Skin of body (tissue), 2 donors: Measurements from ENCODE around the gene LGI1. TPM values are rescaled to one million over a fixed set of nuclear protein-coding genes. Genes with fewer than 3 reads are reported as not detected.
"Not testable (repeated sequence)": the region's sequence is repeated elsewhere in the genome, so short reads cannot be mapped to it uniquely, and the experiment has no call there.

Experiments used
- DNase-seq: peaks from one replicate; lab custom pipeline; 2025; lab: John Stamatoyannopoulos, UW
- total RNA-seq: library from RNA; depleted of rRNA; stranded (reverse); fragments of >200 nt; gene quantifications from one replicate; pipeline ENCODE4 v1.2.3, GENCODE V29; 2014

LGI1 gene
- total RNA-seq, 1 donor from 2014 or later, result 2.6 TPM

DNA sequence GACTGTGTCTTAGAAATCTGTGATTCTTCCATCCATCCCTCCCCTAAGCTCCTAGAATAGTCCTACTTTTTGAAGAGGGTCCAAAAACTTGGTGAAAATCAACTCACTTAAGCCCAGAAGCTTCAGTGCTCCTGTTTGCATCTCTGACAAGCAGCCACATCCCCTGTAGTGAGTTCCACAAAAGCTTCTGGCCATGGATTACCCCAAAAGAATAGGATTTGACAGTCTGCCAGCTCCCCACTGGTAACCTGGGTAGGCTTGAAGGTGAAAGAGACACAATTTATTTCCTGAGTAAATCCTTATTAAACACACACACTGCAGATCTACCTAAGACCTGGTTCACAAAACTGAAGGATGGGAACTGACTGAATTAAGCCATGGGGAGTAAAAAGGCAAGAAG lies 46.5 kb downstream of the LGI1 start:
- DNase-seq, result no peak

DNA sequence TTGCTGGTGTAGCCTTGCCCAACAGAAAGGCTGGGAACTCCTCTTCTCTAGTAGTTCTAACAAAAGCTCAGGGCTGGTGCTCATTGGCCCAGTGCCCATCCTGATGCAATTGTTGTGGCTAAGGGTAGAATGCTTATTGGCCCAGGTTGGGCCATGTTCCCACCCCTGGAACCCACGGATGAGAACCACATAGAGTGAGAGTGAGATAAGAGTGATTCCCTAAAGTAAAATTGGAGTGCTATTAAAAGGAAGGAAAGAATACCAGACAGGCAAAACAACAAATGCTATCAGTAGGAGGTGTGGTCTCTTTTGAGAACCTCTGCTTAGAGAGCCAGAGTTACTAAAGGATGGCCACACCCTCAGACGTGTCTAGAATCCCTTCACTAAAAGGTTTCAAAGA lies 49.2 kb downstream of the LGI1 start:
- DNase-seq, result no peak

DNA sequence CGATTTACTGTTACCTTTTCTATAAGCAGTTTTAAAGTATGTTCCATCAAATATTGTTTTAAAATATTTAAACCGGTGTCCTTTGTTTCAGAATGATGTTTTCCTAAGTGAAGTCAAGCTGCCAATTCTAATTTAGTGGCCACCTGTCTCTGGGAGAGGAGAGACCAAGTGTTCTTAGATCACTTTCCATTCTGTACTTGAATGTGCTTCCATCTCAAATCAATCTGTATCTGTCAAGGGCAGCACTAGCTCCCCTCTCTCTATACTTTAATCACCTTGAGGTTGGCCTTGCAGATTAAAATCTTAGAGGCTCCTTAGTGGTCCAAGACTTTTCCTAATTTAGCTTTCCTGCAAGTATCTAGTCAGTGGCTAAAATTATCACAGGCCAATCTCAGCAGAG lies 49.6 kb downstream of the LGI1 start:
- DNase-seq, result no peak

DNA sequence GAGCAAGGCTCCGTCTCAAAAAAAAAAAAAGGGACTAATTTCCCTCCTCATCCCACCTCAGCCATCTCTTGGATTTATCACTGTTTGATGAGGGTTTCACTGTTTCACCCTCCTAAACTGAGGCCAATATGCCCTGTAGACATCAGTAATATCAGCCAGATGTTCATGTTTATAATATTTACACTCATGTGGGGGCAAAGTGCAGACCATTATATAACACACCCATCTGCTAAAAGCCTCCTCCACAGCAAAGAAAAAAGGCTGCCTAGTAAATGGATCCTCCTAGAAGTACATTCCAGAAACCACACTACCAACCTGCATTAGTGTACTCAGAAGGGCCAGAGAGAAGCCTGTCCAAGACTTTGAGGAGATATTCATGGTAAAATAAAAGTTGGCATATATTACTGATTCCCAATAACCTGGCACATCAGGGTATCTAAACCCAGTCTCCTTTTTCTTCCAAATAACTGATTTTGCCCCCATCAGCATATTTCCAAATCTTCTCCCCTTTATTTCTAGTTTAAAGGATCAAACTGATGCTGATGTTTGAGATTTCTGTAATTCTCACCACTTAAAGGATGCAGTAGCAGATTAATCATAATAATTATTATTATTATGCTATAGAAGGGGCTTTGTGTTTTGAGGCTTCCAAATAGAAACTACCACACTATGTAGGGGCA lies 55.1 kb downstream of the LGI1 start:
- DNase-seq, result no peak

DNA sequence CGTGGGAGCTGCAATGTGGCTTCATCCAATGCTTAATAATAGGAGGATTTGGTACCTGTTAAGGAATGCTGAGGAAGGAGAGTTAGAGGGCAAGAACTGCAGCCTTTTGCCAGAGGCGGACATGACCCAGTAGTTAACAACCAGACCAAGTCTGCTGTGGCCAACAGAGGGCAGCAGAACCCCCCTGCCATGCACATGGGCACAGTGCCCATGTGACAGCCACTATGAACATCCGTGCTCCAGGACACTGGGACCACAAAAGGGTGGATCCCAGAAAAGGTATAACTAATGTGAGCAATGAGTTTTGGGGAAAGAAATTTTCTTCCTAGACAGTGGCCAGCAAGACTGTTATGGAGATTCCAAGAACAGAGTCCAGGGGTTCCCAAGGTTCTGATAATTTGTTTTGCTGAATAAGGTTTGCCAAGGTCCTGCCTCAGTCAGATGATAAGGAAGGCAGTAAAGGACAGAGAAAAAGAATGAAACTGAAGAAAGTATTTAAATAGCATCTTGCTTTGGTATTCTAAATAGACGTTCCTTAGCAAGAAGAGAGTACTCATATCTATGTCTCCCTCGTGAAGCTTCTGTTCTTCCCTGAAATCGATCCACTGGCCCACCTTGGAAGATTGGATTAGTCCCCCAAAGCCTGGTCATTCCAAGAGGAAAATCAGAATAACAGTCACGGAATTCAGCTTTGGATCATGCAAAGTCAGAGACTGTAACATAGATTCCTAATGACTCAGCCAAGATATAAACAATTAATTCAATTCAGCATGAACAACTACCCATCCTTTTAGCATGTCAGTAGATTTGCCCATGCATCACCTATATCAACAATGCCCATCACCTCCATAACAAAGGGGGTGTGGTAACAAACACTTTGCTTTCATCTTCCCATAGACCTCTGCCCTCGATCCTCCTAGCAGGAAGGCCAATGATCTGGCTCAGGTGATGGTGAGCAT lies 56.0 kb downstream of the LGI1 start:
- DNase-seq, result no peak

DNA sequence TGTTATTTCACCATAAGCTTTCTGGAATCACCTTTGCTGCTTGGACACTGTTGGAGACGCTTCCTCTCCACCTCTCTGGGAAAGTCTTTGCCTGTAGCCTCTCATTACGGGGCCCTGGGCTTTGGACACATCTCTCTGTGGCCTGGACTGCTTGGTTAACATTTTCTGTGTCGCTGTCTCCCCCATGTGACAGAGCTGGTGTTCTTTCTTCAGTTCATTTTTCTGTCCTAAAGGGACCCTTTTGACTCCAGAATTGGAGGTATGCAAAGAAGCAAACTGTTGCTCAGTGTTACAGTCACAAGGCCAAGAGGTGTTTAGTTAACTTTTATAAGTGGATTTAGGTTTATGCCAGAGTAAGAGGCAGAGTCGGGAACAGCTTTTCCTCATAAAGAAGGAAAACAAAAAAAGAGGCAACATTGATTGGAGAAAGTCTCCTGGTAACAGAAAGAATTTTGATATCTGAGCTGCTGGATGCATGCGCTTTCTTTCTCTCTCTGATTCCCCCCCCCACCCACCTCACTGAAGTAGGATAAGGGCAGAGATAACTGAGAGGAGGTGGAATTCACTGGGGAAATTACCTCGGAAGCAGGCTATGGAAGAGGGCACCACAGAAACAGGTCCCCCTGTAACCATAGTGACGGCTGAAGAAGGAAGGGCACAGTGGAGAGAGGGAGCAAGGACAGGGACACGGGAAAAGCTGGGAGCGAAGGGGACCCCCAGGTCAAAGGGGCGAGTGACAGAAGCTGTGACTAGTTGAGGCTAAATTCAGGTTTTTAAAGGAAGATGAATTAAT lies 57.8 kb downstream of the LGI1 start:
- peak; percentile 8 for DNase-seq

DNA sequence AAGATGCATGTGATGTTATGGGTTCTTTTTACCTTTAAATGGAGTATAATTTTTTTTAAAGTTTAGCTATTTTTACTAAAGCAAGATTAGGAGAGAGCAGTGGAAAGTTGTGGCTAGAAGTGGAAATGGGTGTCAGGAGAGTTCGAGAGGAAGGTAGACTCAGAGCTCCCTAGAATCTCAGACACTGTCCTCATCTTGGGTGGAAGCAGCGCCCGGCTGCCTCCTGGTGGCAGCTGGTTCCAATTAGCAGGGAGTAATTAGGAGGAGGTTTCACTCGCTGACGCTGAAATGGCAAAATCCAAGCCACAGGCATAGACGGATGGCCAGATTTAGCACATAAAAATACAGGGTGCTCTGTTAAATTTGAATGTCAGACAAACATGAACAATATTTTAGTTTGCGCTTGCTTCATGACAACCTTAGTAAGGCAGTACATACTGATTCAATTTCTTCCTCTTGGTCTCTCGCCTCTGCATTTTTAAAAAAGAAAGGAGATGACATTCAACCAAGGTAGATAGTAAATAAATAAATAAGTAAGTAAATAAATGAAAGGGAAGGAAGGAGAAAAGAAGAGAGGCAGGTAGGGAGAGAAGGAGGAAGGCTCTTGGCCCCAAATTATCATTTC lies 58.5 kb downstream of the LGI1 start:
- DNase-seq, result peak; percentile 38

DNA sequence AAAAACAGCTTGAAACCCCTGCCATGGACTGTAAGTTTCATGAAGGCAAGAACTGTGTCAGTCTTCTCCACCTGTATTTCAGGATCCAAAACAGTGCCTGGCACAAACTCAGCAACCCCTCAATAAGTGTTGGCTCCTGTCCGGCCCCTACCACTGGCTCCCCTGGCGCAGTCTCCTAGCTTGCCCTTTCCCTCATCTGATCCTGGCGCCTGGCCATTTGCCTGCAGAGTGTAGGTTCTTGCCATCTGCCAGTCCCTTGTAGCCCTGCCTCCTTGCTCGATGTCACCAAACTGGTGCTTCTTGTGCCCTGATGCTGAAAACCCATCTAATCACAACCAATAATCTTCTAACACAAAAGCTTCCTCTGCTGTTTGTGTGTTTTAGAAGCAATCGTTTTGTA lies 60.4 kb downstream of the LGI1 start:
- DNase-seq, result no peak

DNA sequence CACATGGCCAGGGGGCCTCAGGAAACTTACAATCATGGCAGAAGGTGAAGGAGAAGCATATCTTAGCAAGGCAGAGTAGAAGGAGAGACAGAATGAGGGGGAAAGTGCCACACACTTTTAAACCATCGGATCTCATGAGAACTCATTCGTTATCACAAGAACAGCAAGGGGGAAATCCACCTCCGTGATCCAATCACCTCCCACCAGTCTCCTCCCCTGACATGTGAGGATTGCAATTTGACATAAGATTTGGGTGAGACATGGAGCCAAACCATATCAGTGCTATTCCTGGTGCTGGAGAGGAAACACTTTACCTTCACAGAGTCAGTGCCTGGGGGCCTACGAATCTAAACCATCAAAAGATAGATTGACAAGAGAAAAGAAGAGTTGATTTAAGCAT lies 61.8 kb downstream of the LGI1 start:
- no peak for DNase-seq

DNA sequence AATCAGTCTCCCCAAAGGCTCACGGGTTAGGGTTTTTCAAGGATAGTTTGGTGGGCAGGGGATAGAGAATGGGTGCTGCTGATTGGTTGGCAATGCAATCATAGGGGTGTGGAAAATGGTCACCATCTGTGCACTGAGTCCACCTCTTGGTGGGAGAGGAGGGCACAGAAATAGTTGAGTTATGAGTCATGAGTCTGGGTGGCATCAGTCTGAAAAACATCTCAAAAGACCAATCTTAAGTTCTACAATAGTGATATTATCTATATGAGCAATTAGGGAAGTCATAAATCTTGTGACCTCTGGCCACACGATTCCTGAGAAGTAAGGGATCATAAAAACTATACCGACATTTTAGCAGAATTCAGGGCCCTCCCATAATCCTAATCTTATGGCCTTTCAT lies 62.7 kb downstream of the LGI1 start:
- DNase-seq, result no peak

DNA sequence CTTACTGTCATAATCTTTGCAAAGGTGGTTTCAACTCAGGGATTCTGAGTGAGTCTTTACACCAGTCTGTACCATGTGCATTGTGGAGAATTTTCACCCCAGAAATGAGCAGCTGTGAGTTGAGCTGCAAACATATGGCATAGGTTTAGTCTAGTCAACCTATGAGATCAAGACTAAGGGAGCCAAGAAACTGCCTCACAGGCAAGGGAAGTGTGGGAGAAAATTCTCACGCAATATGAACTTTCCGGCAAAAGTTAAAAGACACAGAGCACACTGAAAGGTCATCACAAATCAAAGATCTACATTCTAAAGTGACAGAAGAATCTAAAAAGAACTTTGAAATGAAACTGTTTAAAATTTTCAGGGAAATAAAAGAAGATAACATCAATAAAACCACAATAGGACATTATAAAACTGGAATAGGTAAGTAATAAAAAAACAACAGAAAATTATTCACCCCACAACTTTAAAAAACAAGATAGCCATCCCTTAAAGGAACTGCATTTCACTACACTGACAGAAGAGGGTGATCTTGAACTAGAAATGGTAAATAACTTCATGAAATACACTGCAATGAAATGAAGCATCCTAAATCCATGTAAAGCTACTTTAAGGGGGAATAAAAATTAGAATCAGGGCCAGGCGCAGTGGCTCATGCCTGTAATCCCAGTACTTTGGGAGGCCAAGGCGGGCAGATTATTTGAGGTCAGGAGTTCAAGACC lies 63.5 kb downstream of the LGI1 start:
- no peak for DNase-seq

DNA sequence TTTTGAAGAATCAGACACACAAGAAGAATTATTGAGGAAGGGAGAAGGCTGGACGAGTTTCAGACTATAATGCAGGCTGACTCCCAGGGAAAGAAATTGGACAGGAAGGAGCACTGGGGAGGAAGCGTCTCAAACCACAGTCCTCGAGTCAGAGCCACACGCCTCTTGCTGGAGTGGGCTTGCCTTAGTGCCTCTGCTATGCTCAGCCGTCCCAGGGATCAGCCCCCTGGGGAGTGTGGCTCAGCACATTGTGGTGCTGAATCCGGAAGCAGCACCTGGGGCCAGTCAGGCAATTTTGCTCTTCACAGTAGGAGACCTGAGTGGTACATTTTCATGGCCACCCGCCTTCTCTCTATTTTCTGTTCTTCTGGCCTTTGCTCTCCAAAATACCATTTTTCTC lies 68.6 kb downstream of the LGI1 start:
- no peak for DNase-seq

DNA sequence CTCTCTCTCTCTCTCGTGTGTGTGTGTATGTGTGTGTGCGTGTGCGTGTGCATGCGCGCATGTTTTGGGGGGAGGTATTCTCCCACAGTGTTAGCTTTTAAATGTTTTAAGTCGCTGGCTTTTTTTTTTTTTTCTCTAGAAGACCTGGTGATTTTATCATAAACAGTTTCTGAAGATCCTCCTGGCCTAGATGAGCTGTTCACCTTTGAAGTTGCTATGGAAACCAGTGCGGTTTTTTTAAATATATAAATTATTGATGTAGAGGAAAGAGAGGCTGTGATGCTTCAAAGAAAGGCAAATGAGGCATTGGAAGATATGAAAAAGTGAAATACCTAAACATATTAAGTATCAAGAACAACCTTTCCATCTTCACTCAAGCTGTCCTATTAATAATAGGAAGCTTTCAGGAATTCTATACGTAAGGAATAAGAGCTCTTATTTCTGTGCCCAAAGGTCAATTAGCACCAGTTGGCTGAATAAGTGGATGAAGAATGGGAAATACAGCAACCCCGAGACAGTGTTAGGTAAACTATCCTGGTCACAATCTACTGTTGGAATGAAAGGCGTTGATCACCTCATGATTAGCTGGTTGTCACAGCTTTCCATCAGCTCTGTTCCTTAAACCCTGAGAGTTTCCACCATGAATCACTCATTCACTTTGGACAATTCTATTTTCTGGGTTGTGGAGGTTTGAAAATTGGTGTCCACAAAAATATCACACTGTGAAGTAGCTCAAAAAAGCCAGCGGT lies 69.5 kb downstream of the LGI1 start:
- DNase-seq, result no peak

DNA sequence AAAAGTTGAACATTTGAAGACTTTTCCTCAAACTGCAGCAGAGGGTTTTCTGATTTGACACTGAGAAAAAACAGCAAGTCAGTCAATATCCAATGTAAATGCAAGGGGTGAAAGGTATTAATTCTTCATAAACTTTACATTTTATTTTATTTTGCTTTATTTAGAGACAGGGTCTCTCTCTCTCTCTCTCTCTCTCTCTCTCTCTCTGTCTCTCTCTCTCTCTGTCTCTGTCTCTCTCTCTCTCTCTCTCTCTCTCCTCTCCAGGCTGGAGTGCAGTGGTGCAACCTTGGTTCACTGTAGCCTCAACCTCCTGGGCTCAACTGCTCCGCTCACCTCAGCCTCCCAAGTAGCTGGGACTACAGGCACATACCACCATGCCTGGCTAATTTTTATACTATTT lies 73.3 kb downstream of the LGI1 start:
- not testable (repeated sequence) for DNase-seq

DNA sequence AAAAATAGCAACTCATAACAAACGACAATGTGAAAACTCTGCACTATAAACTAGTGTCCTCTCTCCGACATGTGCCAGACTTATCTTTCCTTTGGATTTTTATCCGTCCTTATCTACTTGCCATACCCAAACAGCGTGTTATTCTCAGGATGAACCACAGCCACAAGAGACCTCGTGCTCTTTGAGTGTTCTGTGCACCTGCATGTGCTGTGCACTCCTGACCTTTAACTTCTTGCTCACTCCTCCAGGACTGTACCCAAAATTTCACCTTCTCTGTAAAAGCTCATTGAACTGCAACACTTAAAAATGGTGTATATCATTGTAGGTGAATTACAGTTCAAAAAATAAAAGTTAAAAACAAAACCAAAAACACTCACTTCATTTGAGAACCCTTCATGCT lies 78.0 kb downstream of the LGI1 start:
- DNase-seq, result no peak

DNA sequence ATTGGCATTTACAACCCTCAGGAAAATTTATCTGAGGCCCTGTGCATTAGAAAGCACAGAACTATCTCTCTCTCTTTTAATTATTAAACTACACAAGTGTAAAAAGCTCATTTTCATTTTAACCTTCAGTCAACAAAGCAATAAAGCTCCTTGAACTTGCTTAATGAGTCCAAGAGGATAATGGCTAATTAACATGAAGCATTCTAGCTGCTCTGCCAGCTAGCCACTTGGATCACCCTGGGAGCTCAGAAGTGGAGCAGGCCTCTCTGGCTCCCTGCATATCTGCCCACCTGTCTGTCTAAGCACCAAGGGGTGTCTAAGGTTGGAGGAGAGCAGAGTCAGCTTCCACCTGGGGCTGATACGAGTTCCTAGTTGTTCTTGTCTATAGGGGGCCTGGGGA lies 80.1 kb downstream of the LGI1 start:
- no peak for DNase-seq

DNA sequence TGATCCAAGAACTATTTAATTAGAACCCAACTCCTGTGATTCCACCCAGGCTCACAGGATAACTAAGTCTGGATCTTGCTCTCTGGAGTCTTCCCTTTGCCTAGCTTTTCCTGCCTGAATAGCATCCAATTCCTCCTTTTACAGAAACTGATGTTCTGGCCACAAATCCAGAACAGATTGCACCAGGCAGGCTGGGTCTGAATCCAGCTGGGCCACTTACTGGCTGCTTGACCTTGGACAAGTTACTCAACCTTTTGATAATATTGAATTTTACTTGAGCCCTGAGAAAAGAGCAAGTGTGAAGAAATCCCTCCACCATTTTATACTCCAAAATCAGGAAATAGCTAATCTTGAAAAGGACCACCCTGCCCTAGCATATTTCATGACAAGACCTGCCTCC lies 80.5 kb downstream of the LGI1 start:
- DNase-seq, result no peak

DNA sequence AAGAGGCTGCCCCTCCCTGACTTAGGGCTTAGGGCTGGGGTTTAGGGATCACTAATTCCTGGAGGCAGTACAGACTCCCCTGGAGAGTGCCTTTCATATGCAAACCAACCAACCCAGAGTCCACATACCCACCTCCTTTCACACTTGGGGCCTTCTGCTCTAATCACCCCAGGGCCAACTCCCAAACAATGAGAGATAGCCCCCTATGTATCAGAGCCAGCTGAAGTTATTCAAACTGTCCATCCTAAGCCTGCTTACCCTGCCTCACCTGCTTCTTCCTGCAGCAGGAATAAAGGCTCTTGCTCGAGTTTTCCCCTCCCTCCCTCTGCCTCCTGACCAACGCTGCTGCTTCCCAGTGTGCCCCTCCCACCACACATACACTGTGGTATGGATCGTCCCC lies 84.2 kb downstream of the LGI1 start:
- no peak for DNase-seq

DNA sequence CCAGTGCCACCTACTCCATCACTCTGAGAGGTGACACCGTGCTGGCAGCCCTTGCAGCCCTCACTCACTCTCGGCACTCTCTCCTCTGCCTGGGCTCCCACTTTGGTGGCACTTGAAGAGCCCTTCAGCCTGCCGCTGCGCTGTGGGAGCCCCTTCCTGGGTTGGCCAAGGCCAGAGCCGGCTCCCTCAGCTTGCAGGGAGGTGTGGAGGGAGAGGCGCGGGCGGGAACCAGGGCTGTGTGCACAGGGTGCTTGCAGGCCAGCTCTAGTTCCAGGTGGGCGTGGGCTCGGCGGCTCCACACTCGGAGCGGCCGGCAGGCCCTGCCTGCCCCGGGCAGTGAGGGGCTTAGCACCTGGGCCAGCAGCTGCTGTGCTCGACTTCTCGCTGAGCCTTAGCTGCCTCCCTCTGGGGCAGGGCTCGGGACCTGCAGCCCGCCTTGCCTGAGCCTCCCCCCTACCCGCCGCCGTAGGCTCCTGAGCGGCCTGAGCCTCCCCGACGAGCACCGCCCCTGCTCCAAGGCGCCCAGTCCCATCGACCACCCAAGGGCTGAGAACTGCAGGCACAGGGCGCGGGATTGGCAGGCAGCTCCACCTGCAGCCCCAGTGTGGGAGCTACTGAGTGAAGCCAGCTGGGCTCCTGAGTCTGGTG lies 87.4 kb downstream of the LGI1 start:
- DNase-seq, result no peak
